ENCODE measurements around the gene IGFBP7.

The IGFBP7 gene

GRCh38 chr4:57147335-57148060 is 37.3 kb upstream of the IGFBP7 start:
- H3K36me3 ChIP-seq (ENCODE audit: control insufficient read depth, insufficient read depth, low read length) = no peaks in the 10 kb centered on the region
- H2AFZ ChIP-seq = no peak overlapping the region
- no peaks in the 10 kb centered on the region for H3K9me3 ChIP-seq (ENCODE audit: control insufficient read depth, low read length)
- no peak overlapping the region for H3K4me2 ChIP-seq (ENCODE audit: low read length)
- TF ChIP-seq, protein P1, sequence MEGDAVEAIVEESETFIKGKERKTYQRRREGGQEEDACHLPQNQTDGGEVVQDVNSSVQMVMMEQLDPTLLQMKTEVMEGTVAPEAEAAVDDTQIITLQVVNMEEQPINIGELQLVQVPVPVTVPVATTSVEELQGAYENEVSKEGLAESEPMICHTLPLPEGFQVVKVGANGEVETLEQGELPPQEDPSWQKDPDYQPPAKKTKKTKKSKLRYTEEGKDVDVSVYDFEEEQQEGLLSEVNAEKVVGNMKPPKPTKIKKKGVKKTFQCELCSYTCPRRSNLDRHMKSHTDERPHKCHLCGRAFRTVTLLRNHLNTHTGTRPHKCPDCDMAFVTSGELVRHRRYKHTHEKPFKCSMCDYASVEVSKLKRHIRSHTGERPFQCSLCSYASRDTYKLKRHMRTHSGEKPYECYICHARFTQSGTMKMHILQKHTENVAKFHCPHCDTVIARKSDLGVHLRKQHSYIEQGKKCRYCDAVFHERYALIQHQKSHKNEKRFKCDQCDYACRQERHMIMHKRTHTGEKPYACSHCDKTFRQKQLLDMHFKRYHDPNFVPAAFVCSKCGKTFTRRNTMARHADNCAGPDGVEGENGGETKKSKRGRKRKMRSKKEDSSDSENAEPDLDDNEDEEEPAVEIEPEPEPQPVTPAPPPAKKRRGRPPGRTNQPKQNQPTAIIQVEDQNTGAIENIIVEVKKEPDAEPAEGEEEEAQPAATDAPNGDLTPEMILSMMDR (IDR thresholded peaks at IDR 0.05) = no peak
- no peaks in the 10 kb centered on the region for H3K79me2 ChIP-seq
- no peak overlapping the region for H3K27ac ChIP-seq
- H3K4me1 ChIP-seq = no peaks in the 10 kb centered on the region
- no peak overlapping the region for H3K4me3 ChIP-seq (ENCODE audit: low read depth, low read length)
- no peaks in the 10 kb centered on the region for H3K27me3 ChIP-seq (ENCODE audit: control insufficient read depth, insufficient read depth, low read length)
- no peak overlapping the region for H3K9ac ChIP-seq

DNA sequence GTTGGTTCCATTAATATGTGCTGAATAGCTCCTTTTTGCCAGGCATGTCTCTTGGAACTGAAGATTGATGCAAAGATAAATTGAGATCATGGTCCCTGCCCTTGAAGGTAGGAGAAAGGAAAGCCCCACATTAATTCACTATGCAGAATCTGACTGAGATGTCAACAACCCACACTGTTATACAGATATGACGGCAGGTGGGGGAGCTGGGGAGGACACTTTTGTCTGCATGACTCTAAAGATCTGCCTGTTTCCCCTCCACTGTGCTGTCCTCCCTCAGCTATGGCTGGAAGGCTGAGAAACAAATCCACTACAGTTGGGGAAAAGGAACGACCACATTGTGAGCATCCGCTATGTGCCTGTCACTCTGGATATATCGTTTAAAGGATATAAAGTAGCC is 36.3 kb upstream of the IGFBP7 start:
- Histone ChIP-seq H3K4me1 (no peaks in the 10 kb centered on the region), H2AFZ (no peak overlapping the region), H3K27ac (no peak overlapping the region), H3K9me3 (ENCODE audit: control insufficient read depth, low read length) (no peaks in the 10 kb centered on the region), H3K9ac (no peak overlapping the region), H3K79me2 (no peaks in the 10 kb centered on the region), H3K27me3 (ENCODE audit: control insufficient read depth, insufficient read depth, low read length) (no peaks in the 10 kb centered on the region), H3K36me3 (ENCODE audit: control insufficient read depth, insufficient read depth, low read length) (no peaks in the 10 kb centered on the region), H3K4me3 (ENCODE audit: low read depth, low read length) (no peak overlapping the region), H3K4me2 (ENCODE audit: low read length) (no peak overlapping the region)
- TF ChIP-seq, protein P1 (IDR thresholded peaks at IDR 0.05) = no peak

DNA sequence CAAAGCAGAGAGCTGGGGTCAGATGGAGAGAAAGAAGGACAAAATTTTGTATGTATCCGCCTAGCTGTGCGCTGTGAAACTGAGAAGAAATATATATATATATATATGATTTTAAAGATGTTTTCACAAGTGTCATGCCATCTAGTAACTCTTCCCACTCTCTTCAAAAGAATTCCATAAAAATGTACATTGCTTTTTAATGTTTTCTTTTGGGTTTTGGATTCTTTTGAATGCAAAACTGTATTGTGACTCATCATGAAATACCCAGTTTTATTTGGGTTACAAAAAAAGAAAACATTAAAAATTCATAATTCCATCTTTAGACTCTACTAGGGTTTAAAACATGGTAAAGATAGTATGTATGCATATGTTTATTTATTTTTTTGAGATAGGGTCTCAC is 34.3 kb upstream of the IGFBP7 start:
- no peak overlapping the region for H2AFZ ChIP-seq
- H3K4me1 ChIP-seq = no peaks in the 10 kb centered on the region
- no peaks in the 10 kb centered on the region for H3K36me3 ChIP-seq (ENCODE audit: control insufficient read depth, insufficient read depth, low read length)
- H3K27me3 ChIP-seq (ENCODE audit: control insufficient read depth, insufficient read depth, low read length) = no peaks in the 10 kb centered on the region
- TF ChIP-seq, protein P1 (IDR thresholded peaks at IDR 0.05) = no peak
- H3K9me3 ChIP-seq (ENCODE audit: control insufficient read depth, low read length) = no peaks in the 10 kb centered on the region
- H3K27ac ChIP-seq = no peak overlapping the region
- H3K4me2 ChIP-seq (ENCODE audit: low read length) = no peak overlapping the region
- H3K79me2 ChIP-seq = no peaks in the 10 kb centered on the region
- no peak overlapping the region for H3K4me3 ChIP-seq (ENCODE audit: low read depth, low read length)
- H3K9ac ChIP-seq = no peak overlapping the region

DNA sequence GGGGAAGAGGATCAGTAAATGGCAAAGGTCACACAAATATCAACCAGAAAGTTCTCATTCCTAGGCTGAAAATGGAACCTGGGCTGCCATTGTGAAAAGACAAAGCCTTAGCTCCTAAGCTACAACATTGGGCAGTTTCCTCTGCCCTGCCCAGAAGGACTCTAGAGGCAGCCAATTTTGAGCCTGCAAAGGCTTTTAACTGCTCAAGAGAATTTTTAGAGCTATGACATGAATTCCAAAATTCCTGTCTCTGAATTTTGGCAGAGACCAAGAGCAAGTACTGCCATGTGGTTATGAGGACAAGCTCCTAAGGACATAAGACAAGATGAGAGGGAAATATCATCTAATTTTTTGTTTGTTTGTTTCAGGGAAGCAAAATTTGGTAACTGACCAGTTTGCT is 29.6 kb upstream of the IGFBP7 start:
- Histone ChIP-seq H3K9ac (no peak overlapping the region), H3K36me3 (ENCODE audit: control insufficient read depth, insufficient read depth, low read length) (no peaks in the 10 kb centered on the region), H3K9me3 (ENCODE audit: control insufficient read depth, low read length) (no peaks in the 10 kb centered on the region), H3K4me3 (ENCODE audit: low read depth, low read length) (no peak overlapping the region), H3K4me2 (ENCODE audit: low read length) (no peak overlapping the region), H2AFZ (no peak overlapping the region), H3K79me2 (no peaks in the 10 kb centered on the region), H3K4me1 (no peaks in the 10 kb centered on the region), H3K27ac (no peak overlapping the region), H3K27me3 (ENCODE audit: control insufficient read depth, insufficient read depth, low read length) (no peaks in the 10 kb centered on the region)
- TF ChIP-seq, protein P1 (IDR thresholded peaks at IDR 0.05) = no peak

GRCh38 chr4:57137261-57137660 is 27.1 kb upstream of the IGFBP7 start:
- no peaks in the 10 kb centered on the region for H3K79me2 ChIP-seq
- no peak overlapping the region for H3K27ac ChIP-seq
- no peaks in the 10 kb centered on the region for H3K36me3 ChIP-seq (ENCODE audit: control insufficient read depth, insufficient read depth, low read length)
- H3K9ac ChIP-seq = no peak overlapping the region
- H3K4me1 ChIP-seq = no peaks in the 10 kb centered on the region
- no peaks in the 10 kb centered on the region for H3K9me3 ChIP-seq (ENCODE audit: control insufficient read depth, low read length)
- no peaks in the 10 kb centered on the region for H3K27me3 ChIP-seq (ENCODE audit: control insufficient read depth, insufficient read depth, low read length)
- no peak overlapping the region for H3K4me3 ChIP-seq (ENCODE audit: low read depth, low read length)
- TF ChIP-seq, protein P1 (IDR thresholded peaks at IDR 0.05) = no peak
- H2AFZ ChIP-seq = no peak overlapping the region
- H3K4me2 ChIP-seq (ENCODE audit: low read length) = no peak overlapping the region
